Measurements from ENCODE around the gene LYRM2.

Gene LYRM2

DNA sequence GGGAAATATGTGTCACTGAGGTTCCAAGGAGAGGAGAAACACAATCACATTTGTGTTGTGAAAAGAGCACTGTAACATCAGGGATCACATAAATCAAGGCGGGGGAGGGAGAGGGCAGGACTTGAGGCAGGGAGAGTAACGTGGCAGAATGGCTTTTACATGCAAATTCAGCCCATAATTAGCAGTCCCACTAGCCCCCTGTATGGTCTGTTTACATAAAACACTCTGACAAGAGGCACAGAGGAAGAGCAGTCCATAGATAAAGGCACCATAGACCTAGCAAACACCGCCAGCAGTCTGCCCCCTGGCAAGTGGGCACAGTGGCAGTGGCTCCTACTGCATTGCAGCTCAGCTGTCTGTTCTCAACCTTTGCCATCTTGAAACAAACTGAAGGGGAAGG, 82.7 kb downstream of the LYRM2 start:
- no peak for DNase-seq (ENCODE audit: low read depth)

DNA sequence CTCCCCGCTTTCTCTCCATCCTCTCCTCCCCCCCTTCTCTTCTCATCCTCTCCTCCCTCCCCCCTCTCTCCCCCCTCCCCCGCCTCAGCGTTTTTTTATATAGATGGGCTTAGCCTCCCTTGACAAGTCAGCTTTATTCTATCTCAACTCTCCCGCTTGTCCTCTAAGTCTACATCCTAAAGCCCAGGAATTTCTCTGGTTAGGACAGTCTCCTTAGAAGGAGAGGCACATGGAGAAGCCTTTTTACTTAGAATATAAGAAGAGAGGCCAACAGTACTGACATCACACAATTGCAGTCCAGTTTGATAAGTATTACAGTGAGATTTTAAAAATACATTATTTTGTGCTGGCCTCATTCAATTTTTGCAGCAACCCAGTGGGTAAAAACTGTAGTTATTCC, 83.5 kb downstream of the LYRM2 start:
- no peak for DNase-seq (ENCODE audit: low read depth)

GRCh38 chr6:89554106-89554505, 84.4 kb downstream of the LYRM2 start:
- DNase-seq (ENCODE audit: low read depth) = no peak

DNA sequence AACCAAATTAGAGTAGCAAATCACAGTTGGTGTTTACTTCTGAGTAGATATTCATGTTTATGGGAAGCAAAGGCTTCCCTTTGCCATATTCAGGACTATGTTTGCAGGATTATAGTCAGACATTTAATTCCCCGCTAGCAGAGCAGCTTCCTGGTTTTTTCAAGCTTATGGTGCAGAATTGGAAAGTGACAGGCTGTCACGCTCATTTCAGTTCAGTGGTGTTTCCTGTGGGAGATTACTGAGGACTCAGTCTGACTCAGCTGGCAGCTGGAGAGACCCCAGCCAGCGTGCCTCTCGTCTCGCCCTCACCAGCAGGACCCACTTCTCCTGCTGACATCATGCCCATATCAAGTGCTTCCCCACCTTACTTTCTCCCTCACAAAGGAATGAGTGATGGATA, 85.1 kb downstream of the LYRM2 start:
- DNase-seq (ENCODE audit: low read depth) = no peak

DNA sequence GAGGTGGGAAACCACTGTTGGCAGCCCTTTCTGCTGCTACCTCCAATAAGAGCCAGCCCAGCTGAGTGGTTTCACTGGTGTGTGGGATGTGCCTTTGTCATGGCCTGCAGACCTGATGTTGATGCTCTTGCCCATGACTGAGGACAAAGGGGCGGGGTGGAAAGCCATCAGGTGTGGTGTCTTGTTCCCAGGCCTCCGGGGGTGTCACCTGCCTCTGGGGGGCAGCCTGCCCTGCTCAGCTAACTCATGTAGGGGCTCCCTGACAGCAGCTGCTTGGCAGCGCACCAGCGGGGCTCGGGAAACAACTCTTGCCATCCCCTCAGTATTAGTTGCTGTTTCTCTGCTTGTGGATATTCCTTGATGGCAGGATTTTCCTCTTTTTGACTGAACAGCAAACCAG, 91.3 kb downstream of the LYRM2 start:
- no peak for DNase-seq (ENCODE audit: low read depth)

DNA sequence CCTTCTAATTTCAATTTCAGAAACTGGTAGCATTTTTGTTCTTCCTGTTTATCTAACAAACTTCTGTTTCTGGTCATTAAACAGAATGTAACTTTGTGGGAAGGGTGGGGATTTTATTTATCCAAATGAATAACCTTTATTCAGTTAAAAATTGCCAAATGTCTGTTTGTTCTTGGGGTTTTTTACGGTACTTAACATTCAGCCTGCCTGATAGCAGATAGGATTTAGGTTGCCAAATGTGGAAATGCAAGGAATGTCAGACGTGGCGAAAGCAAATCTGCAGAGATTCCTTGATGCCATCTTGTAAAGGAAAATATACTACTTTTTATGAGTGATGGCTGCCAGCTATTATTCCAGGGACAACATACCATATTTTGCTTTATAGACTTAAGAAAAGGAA, 95.7 kb downstream of the LYRM2 start:
- no peak for DNase-seq (ENCODE audit: low read depth)

- DNase-seq (ENCODE audit: low read depth) = no peak
These were observed 96.3 kb downstream of the LYRM2 start for GRCh38 chr6:89542081-89542857.

DNA sequence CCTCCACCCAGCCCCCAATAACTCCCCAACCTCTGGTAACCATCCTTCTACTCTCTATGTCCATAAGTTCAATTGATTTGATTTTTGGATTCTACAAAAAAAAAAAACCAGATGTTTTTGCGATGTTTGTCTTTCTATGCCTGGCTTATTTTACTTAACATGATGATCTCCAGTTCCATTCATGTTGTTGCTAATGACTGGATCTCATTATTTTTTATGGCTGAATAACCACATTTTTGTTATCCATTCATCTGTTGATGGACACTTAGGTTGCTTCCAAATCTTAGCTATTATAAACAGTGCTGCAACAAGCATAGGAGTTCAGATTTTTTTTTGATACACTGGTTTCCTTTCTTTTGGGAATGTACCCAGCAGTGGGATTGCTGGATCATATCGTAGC, 98.8 kb downstream of the LYRM2 start:
- no peak for DNase-seq (ENCODE audit: low read depth)

- no peak for DNase-seq (ENCODE audit: low read depth)
These were observed 102.3 kb downstream of the LYRM2 start for GRCh38 chr6:89536231-89536630.

- no peak for DNase-seq (ENCODE audit: low read depth)
These were observed 107.6 kb downstream of the LYRM2 start for GRCh38 chr6:89530982-89531381.

DNA sequence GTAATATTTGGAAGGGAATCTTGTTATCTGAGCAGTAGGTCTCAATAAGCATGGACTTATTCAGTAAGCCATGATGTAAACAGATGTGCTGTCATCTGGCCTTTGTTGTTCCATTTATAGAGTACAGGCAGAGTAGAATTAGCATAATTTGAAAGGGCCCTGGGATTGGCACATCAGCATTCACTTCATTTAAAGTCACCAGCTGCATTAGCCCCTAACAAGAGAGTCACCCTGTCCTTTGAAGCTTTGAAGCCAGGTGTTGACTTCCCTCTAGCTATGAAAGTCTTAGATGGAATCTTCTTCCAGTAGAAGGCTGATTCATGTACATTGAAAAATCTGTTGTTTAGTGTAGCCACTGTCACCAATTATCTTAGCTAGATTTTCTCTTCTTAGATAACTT, 109.7 kb downstream of the LYRM2 start:
- no peak for DNase-seq (ENCODE audit: low read depth)

DNA sequence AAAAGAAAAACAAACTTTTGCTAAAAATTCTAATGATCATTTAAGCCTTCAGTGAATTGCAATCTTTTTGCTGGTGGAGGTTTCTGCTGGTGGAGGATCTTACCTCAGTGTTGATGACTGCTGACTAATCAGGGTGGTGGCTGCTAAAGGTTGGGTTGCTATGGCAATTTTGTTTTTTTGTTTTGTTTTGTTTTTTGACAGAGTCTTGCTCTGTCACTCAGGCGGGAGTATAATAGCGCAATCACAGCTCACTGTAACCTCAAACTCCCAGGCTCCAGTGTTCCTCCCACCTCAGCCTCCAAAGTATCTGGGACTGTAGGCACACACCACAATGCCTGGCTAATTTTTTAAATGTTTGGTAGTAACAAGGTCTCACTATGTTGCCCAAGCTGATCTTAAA, 110.9 kb downstream of the LYRM2 start:
- no peak for DNase-seq (ENCODE audit: low read depth)

GRCh38 chr6:89526563-89526869, 112.0 kb downstream of the LYRM2 start:
- DNase-seq (ENCODE audit: low read depth) = no peak

- DNase-seq (ENCODE audit: low read depth) = no peak
These were observed 112.6 kb downstream of the LYRM2 start for GRCh38 chr6:89525786-89526562.

DNA sequence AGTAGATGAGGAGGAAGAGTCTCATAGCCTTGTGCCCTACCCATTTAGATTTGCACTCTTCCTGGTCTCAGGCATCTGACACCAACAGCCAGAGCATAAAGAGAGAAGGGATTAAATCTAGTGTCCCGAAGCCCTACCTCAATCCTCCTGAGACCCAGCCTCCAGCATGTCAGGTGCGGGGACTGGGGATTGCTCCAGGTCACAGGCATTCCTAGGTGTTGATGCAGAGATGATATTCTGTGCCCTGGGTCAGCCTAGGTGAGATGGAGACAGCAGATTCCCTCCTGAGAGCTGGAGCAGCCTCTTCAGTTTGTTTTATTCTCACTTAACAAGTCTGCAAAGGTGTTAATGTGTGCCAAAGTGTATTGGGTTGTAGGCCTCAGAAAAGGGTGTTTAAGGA, 115.8 kb downstream of the LYRM2 start:
- DNase-seq (ENCODE audit: low read depth) = no peak

DNA sequence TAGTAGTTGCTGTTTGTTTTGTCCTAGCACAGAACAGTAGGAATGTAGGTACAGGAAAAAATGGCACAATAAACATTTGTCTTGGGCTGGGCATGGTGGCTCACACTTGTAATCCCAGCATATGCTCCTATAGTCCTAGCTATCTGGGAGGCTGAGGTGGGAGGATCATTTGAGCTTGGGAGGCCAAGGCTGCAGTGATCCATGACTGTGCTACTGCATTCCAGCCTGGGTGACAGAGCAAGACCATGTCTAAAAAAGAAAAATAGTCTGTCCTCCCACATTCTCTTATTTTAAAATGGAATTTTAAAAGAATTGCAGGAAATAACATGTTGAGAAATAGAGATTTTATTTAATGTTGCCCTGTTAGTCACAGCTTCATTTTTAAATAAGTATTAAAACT, 117.8 kb downstream of the LYRM2 start:
- DNase-seq (ENCODE audit: low read depth) = no peak

DNA sequence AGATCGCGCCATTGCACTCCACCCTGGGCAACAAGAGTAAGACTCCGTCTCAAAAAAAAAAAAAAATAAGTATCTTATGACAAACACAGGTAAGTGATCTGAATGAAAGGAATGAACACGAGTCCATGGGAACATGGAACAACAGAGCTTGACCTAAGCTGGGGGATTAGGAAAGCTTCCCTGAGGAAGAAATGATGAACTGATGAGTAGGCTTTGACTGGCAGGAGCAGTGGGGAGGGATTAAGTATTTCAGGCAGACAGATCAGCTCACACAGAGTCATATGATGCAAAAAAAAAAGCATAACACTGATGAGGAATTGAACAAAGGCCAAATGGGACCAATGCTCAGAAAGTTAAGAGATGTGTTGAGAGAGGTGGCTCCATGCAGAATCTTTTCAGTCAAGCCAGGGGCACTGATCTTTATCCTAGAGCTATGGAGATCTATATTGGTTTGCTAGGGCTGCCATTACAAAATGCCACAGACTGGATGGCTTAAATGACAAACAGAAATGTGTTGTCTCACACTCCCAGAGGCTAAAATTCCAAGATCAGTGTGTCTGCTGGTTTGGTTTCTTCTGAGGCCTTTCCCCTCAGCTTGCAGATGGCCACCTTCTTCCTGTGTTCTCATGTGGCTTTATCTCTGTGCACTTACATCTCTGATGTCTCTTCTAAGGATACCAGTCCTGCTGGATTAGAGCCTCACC, 120.0 kb downstream of the LYRM2 start:
- DNase-seq (ENCODE audit: low read depth) = no peak

Data from stimulated activated CD4-positive, alpha-beta T cell treated with anti-CD3 and anti-CD28 coated beads, Interleukin-2, amount 100 ng/mL, for 4 hours (primary cell).